Suprapubic skin (tissue), 4 donors: ENCODE measurements around the gene CBL. TPM values are rescaled to one million over a fixed set of nuclear protein-coding genes. Genes with fewer than 3 reads are reported as not detected.

ENCODE experiments used
- DNase-seq, 2 donors: peaks; one replicate each; pipeline ENCODE4 v3.0.0-alpha.2; 2019; ENCODE audit warnings: low spot score in 2 of 2
- H3K27ac ChIP-seq: fragments of 200-600 bp; sonication (generic); one replicate; pipeline ENCODE4 v1.5.1; 2019
- H3K27me3 ChIP-seq: fragments of 200-600 bp; sonication (generic); one replicate; pipeline ENCODE4 v1.5.1; 2019
- H3K36me3 ChIP-seq: fragments of 200-600 bp; sonication (generic); one replicate; pipeline ENCODE4 v1.5.1; 2019
- H3K4me1 ChIP-seq: fragments of 200-600 bp; sonication (generic); one replicate; pipeline ENCODE4 v1.5.1; 2019
- H3K4me3 ChIP-seq: fragments of 200-600 bp; sonication (generic); one replicate; pipeline ENCODE4 v1.5.1; 2019; ENCODE audit warnings: mild to moderate bottlenecking
- H3K9me3 ChIP-seq: fragments of 200-600 bp; sonication (generic); one replicate; pipeline ENCODE4 v1.5.1; 2019
- CTCF ChIP-seq, 2 donors: fragments of 200-600 bp in 1 of 2; fragments of 450-650 bp in 1 of 2; sonication (generic) in 1 of 2; IDR thresholded peaks; one replicate each; pipeline ENCODE4 v1.5.1; 2016 to 2019; ENCODE audit warnings: antibody characterized with exemption in 2 of 2, mild to moderate bottlenecking in 1 of 2, moderate library complexity in 1 of 2
- EP300 ChIP-seq: sonication (generic); formaldehyde crosslinking; IDR thresholded peaks from one replicate; pipeline ENCODE4 v1.6.1; 2017; ENCODE audit warnings: antibody characterized with exemption
- POLR2A ChIP-seq, 2 donors: fragments of 450-650 bp; IDR thresholded peaks; one replicate each; pipeline ENCODE4 v1.6.1; 2017; ENCODE audit warnings: antibody characterized with exemption in 2 of 2, mild to moderate bottlenecking in 2 of 2, moderate library complexity in 2 of 2
- POLR2AphosphoS5 ChIP-seq, 3 donors: sonication (generic); formaldehyde crosslinking; IDR thresholded peaks; one replicate each; pipeline ENCODE4 v1.6.1; 2017; ENCODE audit warnings: antibody characterized with exemption in 3 of 3
- WGBS: methylation state at CpG from one replicate; pipeline ENCODE4 v1.1.5; 2018; 5-methylcytosine and 5-hydroxymethylcytosine counted together
- total RNA-seq, 4 donors: library from RNA; depleted of rRNA; stranded (reverse); fragments of >200 nt; gene quantifications; one replicate each; pipeline ENCODE4 v1.1.0, GENCODE V29; 2016

CBL gene
- total RNA-seq, 4 donors from 2014 or later: 13.2 to 17.4 (median 17.2) TPM

DNA sequence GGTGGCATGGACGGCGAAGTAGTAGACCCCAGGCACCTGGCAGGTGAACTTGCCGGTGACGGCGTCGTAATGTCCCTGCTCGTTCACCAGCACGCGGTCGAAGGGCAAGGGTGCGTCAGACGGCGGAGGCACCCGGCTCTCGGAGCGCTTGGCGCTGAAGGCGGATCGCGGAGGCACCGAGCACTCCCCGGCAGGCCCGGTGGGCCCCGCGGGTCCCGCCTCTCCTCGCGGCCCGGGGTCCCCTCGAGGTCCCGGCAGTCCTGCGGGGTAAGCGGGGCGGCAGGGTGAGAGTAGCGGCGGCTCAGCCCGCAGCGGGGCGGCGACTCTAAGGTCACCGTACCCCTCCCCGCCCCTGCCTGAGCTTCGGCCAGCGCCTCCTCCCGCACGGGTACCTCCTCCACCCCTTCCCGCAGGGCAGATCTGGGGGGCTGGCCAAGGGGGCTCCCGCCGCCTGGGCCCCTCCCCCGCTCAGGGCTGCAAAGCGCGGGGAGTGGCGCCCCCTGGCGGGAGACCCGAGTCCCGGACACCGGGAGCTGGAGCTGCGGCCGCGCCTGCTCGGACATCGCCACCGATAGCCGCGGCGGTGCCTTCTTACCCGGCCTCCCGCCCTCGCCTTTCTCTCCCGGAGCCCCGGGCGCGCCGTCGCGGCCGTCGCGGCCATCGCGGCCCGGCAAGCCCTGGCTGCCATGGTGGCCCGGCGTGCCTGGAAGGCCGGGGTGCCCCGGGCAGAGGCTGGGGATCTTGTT, 133.6 kb downstream of the CBL start:
- no peak for DNase-seq
- peak overlapping the region; percentile 89 for H3K27ac ChIP-seq
- WGBS: no CpG with 5 or more reads among the region's 86 CpGs
- H3K27me3 ChIP-seq: peaks cover 14% of the 10 kb centered on the region
- H3K9me3 ChIP-seq: no peaks in the 10 kb centered on the region
- peaks cover 56% of the 10 kb centered on the region for H3K4me1 ChIP-seq
- peaks cover 8% of the 10 kb centered on the region for H3K36me3 ChIP-seq
- peak overlapping the region; percentile 66 for H3K4me3 ChIP-seq
- TF ChIP-seq POLR2AphosphoS5 (IDR thresholded peaks at IDR 0.05): no peak
- TF ChIP-seq EP300: no peak
- no peak for TF ChIP-seq POLR2A (IDR thresholded peaks at IDR 0.05)
- TF ChIP-seq CTCF (IDR thresholded peaks at IDR 0.05): peak; percentile 58 to 86

DNA sequence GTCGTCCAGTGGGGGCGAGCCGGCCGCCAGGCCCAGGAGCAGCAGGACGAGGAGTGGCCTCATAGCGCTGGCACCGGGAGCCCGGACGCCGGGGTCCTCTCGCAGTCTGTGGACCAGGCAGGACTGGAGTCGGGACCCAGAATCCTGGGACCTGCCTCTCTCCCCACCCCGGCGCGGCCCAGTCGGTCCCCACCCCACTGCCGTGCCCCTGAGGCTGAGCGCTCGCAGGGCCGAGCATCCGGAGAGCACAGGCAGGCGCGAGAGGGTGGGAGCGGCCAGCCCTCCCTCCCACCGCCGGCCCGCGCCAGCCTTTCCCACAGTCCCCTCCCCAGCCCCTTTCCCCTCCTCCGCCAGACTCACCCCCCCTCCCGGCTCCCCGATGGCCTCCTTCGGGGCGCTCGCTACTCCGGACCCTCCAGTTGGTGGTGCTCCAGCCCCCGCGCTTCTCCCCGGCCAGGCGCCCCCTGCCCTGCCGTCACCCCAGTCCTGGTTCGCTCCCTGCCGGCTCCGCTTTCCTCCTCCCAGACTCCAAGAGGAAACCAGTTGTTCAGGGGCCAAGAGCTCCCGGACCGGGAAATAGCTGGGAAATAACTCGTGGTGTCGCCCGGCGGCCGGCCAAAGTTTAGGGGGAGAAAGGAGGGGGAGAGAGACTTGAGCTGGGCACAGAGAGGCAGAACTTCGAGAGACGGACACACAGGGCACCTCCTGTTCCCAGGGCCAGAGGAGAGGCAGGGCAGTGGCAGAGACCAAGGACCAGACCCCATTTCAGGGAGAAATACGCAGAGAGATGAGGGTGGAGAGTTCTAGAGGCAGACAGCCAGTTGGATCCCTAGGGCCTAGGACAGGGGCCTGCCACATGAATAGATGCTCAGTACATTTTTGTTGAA, 134.4 kb downstream of the CBL start, which contains the start of gene C1QTNF5:
Gene C1QTNF5 (minus strand): TSS at position 549 of the 887 bp plus-strand sequence. CDS start 486 bp downstream, at position 63.
- DNase-seq: peak; percentile 91 to 93
- Histone ChIP-seq H3K4me1 (peaks cover 47% of the 10 kb centered on the region), H3K27ac (peak within 1 kb of the TSS; percentile 89), H3K36me3 (peaks cover 8% of the 10 kb centered on the region), H3K9me3 (no peaks in the 10 kb centered on the region), H3K4me3 (peak within 1 kb of the TSS; percentile 66), H3K27me3 (peaks cover 14% of the 10 kb centered on the region)
- TF ChIP-seq CTCF (IDR thresholded peaks at IDR 0.05) (no peak), EP300 (no peak), POLR2AphosphoS5 (IDR thresholded peaks at IDR 0.05) (no peak), POLR2A (IDR thresholded peaks at IDR 0.05) (no peak)
- WGBS: 5% methylated on average over 16 of the region's 53 CpGs

DNA sequence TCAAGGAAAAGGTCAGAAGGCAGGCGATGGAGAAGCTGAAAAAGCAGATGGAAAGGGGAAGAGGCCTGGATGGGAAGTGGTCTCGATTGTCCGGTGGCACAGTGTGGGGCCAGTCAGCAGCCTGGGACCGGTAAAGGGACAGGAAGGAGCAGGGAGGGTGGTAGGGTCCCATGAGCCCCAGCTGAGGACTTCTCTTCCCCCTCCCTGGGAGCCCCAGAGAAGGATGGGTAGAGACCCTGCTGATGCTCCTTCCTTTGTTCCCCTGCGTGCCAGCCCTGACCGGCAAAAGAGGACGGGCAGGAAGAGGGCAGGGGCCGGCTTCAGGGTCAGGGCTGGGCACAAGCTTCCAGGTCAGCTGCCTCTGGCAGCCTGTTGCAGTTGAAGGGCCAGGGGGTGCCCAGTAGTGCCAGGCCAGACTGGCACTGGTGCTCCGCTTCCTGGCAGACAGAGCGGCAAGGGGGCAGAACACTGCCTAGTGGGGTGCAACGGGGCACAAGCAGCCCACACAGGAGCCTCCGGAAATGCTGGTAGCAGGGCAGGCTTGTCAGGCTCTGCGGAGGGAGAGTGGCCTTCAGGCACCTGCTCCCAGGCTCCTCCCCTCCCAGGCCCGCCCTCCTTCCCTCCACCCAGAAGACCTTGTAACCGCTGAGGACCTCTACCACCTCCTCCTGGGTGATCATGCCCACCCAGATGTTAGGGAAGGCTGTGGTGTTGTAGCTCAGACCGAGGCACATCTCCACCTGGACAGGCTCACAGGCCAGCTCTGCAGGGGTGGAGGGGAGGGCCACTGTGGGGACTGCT, 135.3 kb downstream of the CBL start:
- 49% methylated on average over 9 of the region's 16 CpGs for WGBS
- Histone ChIP-seq H3K27ac (peak overlapping the region; percentile 89), H3K27me3 (peaks cover 14% of the 10 kb centered on the region), H3K4me3 (peak overlapping the region; percentile 66), H3K9me3 (no peaks in the 10 kb centered on the region), H3K4me1 (peaks cover 45% of the 10 kb centered on the region), H3K36me3 (peaks cover 3% of the 10 kb centered on the region)
- no peak for DNase-seq
- no peak for TF ChIP-seq POLR2A (IDR thresholded peaks at IDR 0.05)
- no peak for TF ChIP-seq CTCF (IDR thresholded peaks at IDR 0.05)
- no peak for TF ChIP-seq EP300
- no peak for TF ChIP-seq POLR2AphosphoS5 (IDR thresholded peaks at IDR 0.05)

DNA sequence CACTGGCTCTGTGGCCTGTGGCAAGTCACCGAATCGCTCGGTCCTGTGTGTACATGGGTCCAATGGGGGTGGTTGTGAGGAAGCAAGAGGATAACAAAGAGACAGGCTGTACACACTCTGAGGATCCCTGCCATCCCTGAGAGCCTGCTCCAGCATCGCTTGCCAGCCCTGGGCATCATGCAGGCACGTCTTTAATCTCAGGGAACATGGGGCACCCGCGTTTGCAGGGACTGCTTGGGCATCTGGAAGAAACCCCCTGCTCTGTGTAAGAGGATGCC, 135.8 kb downstream of the CBL start:
- Histone ChIP-seq H3K9me3 (no peaks in the 10 kb centered on the region), H3K27me3 (peaks cover 14% of the 10 kb centered on the region), H3K36me3 (no peaks in the 10 kb centered on the region), H3K4me1 (peaks cover 50% of the 10 kb centered on the region), H3K4me3 (no peak overlapping the region), H3K27ac (no peak overlapping the region)
- WGBS: 55% methylated on average over 7 of the region's 7 CpGs
- DNase-seq: no peak
- no peak for TF ChIP-seq POLR2A (IDR thresholded peaks at IDR 0.05)
- no peak for TF ChIP-seq CTCF (IDR thresholded peaks at IDR 0.05)
- TF ChIP-seq EP300: no peak
- no peak for TF ChIP-seq POLR2AphosphoS5 (IDR thresholded peaks at IDR 0.05)
